Measurements from ENCODE around the gene PPP1R7.
A peak's percentile ranks its signal among the peaks of the same experiment; 100 is the strongest.

The PPP1R7 gene

GRCh38 chr2:241216211-241216761, 66.0 kb downstream of the PPP1R7 start:
- peak in 1 of 14 donors; percentile 18 for DNase-seq

- peak in 13 of 14 donors; percentile 20 to 83 (median 60) for DNase-seq
These were observed 67.2 kb downstream of the PPP1R7 start for GRCh38 chr2:241217320-241218031.

- peak in 7 of 14 donors; percentile 7 to 34 (median 24) for DNase-seq
These were observed 68.1 kb downstream of the PPP1R7 start for GRCh38 chr2:241218131-241219029.

- no peak for DNase-seq
These were observed 68.7 kb downstream of the PPP1R7 start for GRCh38 chr2:241219030-241219382.

GRCh38 chr2:241219856-241220356, 69.6 kb downstream of the PPP1R7 start:
- no peak for DNase-seq

- peak in 2 of 14 donors; percentile 31 to 36 for DNase-seq
These were observed 73.1 kb downstream of the PPP1R7 start for GRCh38 chr2:241223211-241224017.

- peak in 13 of 14 donors; percentile 7 to 89 (median 73) for DNase-seq
These were observed 74.0 kb downstream of the PPP1R7 start for GRCh38 chr2:241224018-241224850.

- no peak for DNase-seq
These were observed 74.7 kb downstream of the PPP1R7 start for GRCh38 chr2:241224851-241225438.

GRCh38 chr2:241225545-241225944, 75.3 kb downstream of the PPP1R7 start:
- DNase-seq = no peak

GRCh38 chr2:241225983-241226382, 75.7 kb downstream of the PPP1R7 start:
- no peak for DNase-seq

- DNase-seq = no peak
These were observed 76.7 kb downstream of the PPP1R7 start for GRCh38 chr2:241226723-241227572.

- no peak for DNase-seq
These were observed 77.3 kb downstream of the PPP1R7 start for GRCh38 chr2:241227594-241227993.

GRCh38 chr2:241228081-241228859, 78.0 kb downstream of the PPP1R7 start:
- DNase-seq = no peak

GRCh38 chr2:241228860-241229516, 78.7 kb downstream of the PPP1R7 start:
- DNase-seq = no peak

GRCh38 chr2:241229563-241230401, 79.5 kb downstream of the PPP1R7 start:
- no peak for DNase-seq

- peak in 1 of 14 donors; percentile 74 for DNase-seq
These were observed 80.2 kb downstream of the PPP1R7 start for GRCh38 chr2:241230435-241230834.

Measured in C1 segment of cervical spinal cord (tissue), 14 donors.